Measurements from ENCODE around the gene UACA. TPM values are rescaled to one million over a fixed set of nuclear protein-coding genes. Genes with fewer than 3 reads are reported as not detected.

The UACA gene
- total and polyA plus RNA-seq, 2 of the 8 experiments (the other 6 are each of a cell fraction or from before 2014, with no cell fraction given): 28.6 to 38.9 TPM

GRCh38 chr15:70777170-70777926 lies 14.0 kb upstream of the UACA start (continued):
- TF ChIP-seq CHD7 (IDR thresholded peaks at IDR 0.05; ENCODE audit: insufficient replicate concordance, low read length) (no peak), TBP (IDR thresholded peaks at IDR 0.05; ENCODE audit: low read depth, low read length) (no peak)
